HG03108 (cell line): ENCODE data around the gene TNKS1BP1.
"Not testable (repeated sequence)": the region's sequence is repeated elsewhere in the genome, so short reads cannot be mapped to it uniquely, and the experiment has no call there.

Source experiments
- ATAC-seq: cut with Tn5 transposase; IDR thresholded peaks from one replicate; pipeline ENCODE4 v1.9.1; 2021; ENCODE audit warnings: moderate library complexity; ENCODE audit not compliant: unreplicated experiment

TNKS1BP1 gene

GRCh38 chr11:57324886-57325734 lies at the start of gene TNKS1BP1:
Gene TNKS1BP1 (minus strand): TSS chr11:57324952. CDS start chr11:57321885, 3,067 bp downstream.
- peak; percentile 87 for ATAC-seq

GRCh38 chr11:57373146-57373545 lies 48.4 kb upstream of the TNKS1BP1 start:
- no peak for ATAC-seq

- no peak for ATAC-seq
Measured at GRCh38 chr11:57370941-57371340, 46.2 kb upstream of the TNKS1BP1 start.

GRCh38 chr11:57370251-57370650 lies 45.5 kb upstream of the TNKS1BP1 start:
- ATAC-seq = no peak

GRCh38 chr11:57368845-57369232 lies 44.1 kb upstream of the TNKS1BP1 start:
- no peak for ATAC-seq

- ATAC-seq = no peak
Measured at GRCh38 chr11:57368106-57368844, 43.5 kb upstream of the TNKS1BP1 start.

- no peak for ATAC-seq
Measured at GRCh38 chr11:57364851-57365660, 40.3 kb upstream of the TNKS1BP1 start.

GRCh38 chr11:57363131-57364080 lies 38.7 kb upstream of the TNKS1BP1 start:
- no peak for ATAC-seq

GRCh38 chr11:57361926-57362325 lies 37.2 kb upstream of the TNKS1BP1 start:
- no peak for ATAC-seq

- ATAC-seq = not testable (repeated sequence)
Measured at GRCh38 chr11:57361420-57361819, 36.7 kb upstream of the TNKS1BP1 start.

GRCh38 chr11:57360991-57361390 lies 36.2 kb upstream of the TNKS1BP1 start:
- no peak for ATAC-seq

- no peak for ATAC-seq
Measured at GRCh38 chr11:57359896-57360690, 35.3 kb upstream of the TNKS1BP1 start.

- ATAC-seq = no peak
Measured at GRCh38 chr11:57359396-57359795, 34.6 kb upstream of the TNKS1BP1 start.

- no peak for ATAC-seq
Measured at GRCh38 chr11:57358991-57359390, 34.2 kb upstream of the TNKS1BP1 start.

GRCh38 chr11:57358543-57358961 lies 33.8 kb upstream of the TNKS1BP1 start:
- ATAC-seq = no peak

GRCh38 chr11:57357856-57358255 lies 33.1 kb upstream of the TNKS1BP1 start:
- no peak for ATAC-seq

GRCh38 chr11:57357310-57357709 lies 32.6 kb upstream of the TNKS1BP1 start:
- ATAC-seq = no peak

GRCh38 chr11:57356268-57356667 lies 31.5 kb upstream of the TNKS1BP1 start:
- ATAC-seq = no peak

- no peak for ATAC-seq
Measured at GRCh38 chr11:57354699-57355098, 29.9 kb upstream of the TNKS1BP1 start.
